HG02798 (cell line): ENCODE measurements around the gene MAN2A2.
"Not testable (repeated sequence)": the region's sequence is repeated elsewhere in the genome, so short reads cannot be mapped to it uniquely, and the experiment has no call there.

Experiments used
- ATAC-seq: cut with Tn5 transposase; IDR thresholded peaks from one replicate; pipeline ENCODE4 v1.9.1; 2021; ENCODE audit warnings: mild to moderate bottlenecking; ENCODE audit not compliant: unreplicated experiment, poor library complexity

MAN2A2 gene

DNA sequence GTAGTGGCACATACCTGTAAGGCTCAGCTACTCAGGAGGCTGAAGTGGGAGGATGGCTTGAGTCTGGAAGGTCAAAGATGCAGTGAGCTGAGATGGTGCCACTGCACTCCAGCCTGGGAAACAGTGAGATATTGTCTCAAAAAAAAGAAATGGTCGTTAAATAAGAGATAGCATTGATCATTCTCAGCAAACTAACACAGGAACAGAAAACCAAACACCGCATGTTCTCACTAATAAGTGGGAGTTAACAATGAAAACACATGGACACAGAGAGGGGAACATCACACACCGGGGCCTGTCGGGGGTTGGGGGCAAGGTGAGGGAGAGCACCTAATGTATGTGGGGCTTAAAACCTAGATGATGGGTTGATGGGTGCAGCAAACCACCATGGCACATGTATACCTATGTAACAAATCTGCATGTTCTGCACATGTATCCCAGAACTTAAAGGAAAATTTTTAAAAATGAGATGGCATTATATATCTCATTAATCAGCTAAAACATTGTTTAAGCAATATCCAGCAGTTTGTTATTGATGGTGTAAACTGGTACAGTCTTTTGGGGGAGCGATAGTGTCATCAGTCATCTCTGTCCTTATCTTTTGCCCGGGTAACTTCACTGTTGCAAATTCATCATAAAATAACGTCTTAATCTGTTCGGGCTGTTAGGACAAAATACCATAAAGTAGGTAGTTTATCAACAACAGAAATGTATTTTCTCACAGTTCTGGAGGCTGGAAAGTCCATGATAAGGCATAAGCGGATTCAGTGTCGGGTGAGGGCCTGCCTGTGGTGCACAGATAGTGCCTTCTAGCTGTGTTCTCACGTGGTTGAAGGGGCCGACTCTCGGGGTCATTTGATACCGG lies 1.7 kb upstream of the MAN2A2 start:
- ATAC-seq: no peak

GRCh38 chr15:90902040-90902839 lies 862 bp upstream of the MAN2A2 start:
- ATAC-seq: peak; percentile 79

DNA sequence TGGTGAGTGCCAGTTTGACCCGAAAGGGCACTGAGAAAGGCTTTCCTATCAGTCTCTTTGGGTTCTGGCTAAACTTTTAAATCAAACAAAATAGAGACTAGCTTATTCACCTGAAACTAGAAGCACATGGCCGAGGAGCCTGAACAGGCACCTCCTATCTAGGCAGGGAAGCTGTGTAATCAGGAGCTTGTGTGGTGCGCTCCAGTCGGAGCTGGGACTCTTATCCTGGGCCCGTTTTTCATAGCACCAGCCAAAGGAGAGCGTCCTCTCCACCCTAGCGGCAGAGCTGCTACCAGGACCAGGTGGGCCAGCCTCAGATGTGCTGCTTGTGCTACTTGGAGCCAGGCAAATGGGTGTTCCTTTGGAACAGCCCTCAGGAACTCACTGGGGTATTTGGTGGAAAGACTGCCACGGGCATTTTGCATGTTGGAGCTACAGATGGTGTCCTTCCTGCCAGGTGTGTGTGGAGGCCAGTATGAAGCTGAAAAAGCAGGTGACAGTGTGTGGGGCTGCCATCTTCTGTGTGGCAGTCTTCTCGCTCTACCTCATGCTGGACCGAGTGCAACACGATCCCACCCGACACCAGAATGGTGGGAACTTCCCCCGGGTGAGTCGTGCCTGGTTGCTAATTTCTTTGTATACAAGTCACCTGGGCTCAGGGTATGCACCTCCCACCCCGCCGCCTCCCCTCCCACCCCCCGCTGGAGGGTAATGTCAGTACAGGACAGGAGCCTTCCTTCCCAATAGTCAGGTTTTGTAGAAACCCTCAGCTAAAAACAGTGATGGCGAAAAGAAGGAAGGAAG lies 833 bp downstream of the MAN2A2 start:
- no peak for ATAC-seq

GRCh38 chr15:90904746-90905145 lies 1.6 kb downstream of the MAN2A2 start:
- no peak for ATAC-seq

GRCh38 chr15:90905306-90906180 lies 2.4 kb downstream of the MAN2A2 start:
- no peak for ATAC-seq

DNA sequence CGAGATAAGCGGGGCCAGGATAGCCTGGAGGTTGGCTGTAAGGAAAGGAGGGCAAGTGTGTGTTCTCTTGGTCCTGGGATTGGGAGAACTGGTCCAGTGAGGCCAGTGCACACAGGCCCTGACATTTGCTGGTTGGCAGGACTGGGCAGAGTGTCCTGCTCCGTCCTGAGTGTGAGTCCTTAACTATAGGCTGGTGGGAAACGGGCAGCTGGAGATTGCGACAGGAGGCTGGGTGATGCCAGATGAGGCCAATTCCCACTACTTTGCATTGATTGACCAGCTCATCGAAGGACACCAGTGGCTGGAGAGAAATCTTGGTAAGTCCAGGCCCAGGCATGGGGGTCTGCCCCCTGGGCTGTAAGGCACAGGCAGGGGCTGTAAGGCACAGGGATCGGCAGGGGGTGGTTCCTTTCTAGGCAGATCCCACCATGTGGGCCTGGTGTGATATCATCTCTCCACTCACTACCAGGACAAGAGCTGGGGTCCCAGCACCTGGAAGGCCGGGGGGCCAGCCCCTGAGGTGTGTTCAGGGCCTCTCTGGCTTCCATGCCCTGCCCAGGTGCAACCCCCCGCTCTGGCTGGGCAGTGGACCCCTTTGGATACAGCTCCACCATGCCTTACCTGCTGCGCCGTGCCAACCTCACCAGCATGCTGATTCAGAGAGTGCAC lies 3.2 kb downstream of the MAN2A2 start:
- no peak for ATAC-seq

GRCh38 chr15:90907051-90907660 lies 4.1 kb downstream of the MAN2A2 start:
- ATAC-seq: no peak

- no peak for ATAC-seq
These were observed 4.9 kb downstream of the MAN2A2 start for GRCh38 chr15:90907838-90908507.

- not testable (repeated sequence) for ATAC-seq
These were observed 6.3 kb downstream of the MAN2A2 start for GRCh38 chr15:90909449-90909848.

GRCh38 chr15:90909976-90910375 lies 6.9 kb downstream of the MAN2A2 start:
- ATAC-seq: no peak

GRCh38 chr15:90910441-90911301 lies 7.6 kb downstream of the MAN2A2 start:
- ATAC-seq: no peak

- ATAC-seq: no peak
These were observed 8.2 kb downstream of the MAN2A2 start for GRCh38 chr15:90911302-90911623.

GRCh38 chr15:90911906-90912769 lies 9.0 kb downstream of the MAN2A2 start:
- no peak for ATAC-seq

DNA sequence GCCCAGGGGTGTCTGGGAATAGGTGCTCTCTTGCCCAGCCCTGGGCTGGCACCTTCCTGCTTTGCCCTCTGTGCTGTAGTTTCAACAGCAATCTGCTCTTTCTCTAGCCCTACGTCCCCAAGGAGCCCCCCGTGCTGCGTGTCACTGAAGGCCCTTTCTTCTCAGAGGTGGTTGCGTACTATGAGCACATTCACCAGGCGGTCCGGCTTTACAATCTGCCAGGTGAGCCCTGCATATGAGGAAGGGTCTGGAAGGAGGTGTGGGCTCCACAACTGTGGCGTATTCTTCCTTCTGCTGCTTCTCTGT lies 9.6 kb downstream of the MAN2A2 start:
- no peak for ATAC-seq

- ATAC-seq: no peak
These were observed 10.4 kb downstream of the MAN2A2 start for GRCh38 chr15:90913398-90913944.

- ATAC-seq: no peak
These were observed 11.4 kb downstream of the MAN2A2 start for GRCh38 chr15:90914305-90915080.
